Measurements from ENCODE around the gene CLINT1. TPM values are rescaled to one million over a fixed set of nuclear protein-coding genes. Genes with fewer than 3 reads are reported as not detected.
A peak's percentile ranks its signal among the peaks of the same experiment; 100 is the strongest.

CLINT1 gene
- total and polyA plus RNA-seq, 2 donors = 44.7 to 54.1 TPM

DNA sequence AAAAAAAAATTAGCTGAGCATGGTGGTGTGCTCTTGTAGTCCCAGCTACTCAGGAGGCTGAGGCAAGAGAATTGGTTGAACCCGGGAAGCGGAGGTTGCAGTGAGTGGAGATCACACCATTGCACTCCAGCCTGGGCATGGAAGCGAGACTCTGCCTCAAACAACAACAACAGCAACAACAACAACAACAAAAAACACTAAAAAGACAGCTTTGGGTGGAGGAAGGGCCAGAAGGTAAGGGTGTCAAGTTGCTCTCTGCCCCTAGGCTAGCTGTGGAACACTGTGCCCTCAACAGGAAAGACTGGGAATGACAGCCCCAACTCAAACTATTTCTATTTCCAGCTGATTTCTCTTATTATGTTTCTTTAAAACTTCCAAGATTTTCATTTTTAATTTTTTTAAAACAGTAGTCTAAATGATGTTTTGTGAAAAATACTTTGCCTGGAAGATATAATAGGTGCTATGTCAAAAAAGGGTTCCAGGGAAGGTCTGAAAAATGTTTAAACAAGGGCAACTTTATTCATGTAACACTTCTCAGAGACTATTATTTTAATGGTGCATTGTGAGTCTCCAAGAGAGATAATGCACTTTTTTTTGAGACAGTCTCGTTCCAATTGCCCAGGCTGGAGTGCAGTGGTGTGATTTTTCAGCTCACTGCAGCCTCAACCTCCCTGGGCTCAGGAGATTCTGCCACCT is 29.9 kb downstream of the CLINT1 start:
- 97% methylated on average over 4 of the region's 4 CpGs for WGBS
- Histone ChIP-seq H3K9me3 (ENCODE audit: control insufficient read depth in 2 of 2, insufficient read depth in 1 of 2, low read length in 1 of 2) (no peaks in the 10 kb centered on the region), H3K36me3 (ENCODE audit: control insufficient read depth in 2 of 2, insufficient read depth in 2 of 2, low read length in 1 of 2) (peaks cover 0 to 3% of the 10 kb centered on the region in 2 donors), H3K27ac (ENCODE audit: low read depth in 1 of 2, low read length in 1 of 2) (no peak overlapping the region), H3K4me1 (ENCODE audit: control insufficient read depth in 2 of 2, insufficient read depth in 2 of 2, low read length in 2 of 2) (peaks cover 0 to 4% of the 10 kb centered on the region in 2 donors), H3K27me3 (ENCODE audit: control insufficient read depth in 2 of 2, insufficient read depth in 1 of 2, low read length in 1 of 2) (no peaks in the 10 kb centered on the region), H3K4me3 (ENCODE audit: low read length in 2 of 2) (no peak overlapping the region)
- no peak for DNase-seq (ENCODE audit: low read depth in 6 of 9, low spot score in 9 of 9)

- H3K27ac ChIP-seq (ENCODE audit: low read depth in 1 of 2, low read length in 1 of 2) = peak overlapping the region; percentile 10 to 31
- peaks cover 0 to 4% of the 10 kb centered on the region in 2 donors for H3K4me1 ChIP-seq (ENCODE audit: control insufficient read depth in 2 of 2, insufficient read depth in 2 of 2, low read length in 2 of 2)
- no peaks in the 10 kb centered on the region for H3K27me3 ChIP-seq (ENCODE audit: control insufficient read depth in 2 of 2, insufficient read depth in 1 of 2, low read length in 1 of 2)
- peak in 1 of 9 donors; percentile 23 for DNase-seq (ENCODE audit: low read depth in 6 of 9, low spot score in 9 of 9)
- peaks cover 0 to 3% of the 10 kb centered on the region in 2 donors for H3K36me3 ChIP-seq (ENCODE audit: control insufficient read depth in 2 of 2, insufficient read depth in 2 of 2, low read length in 1 of 2)
- no peak overlapping the region for H3K4me3 ChIP-seq (ENCODE audit: low read length in 2 of 2)
- no peaks in the 10 kb centered on the region for H3K9me3 ChIP-seq (ENCODE audit: control insufficient read depth in 2 of 2, insufficient read depth in 1 of 2, low read length in 1 of 2)
- WGBS = 34% methylated on average over 8 of the region's 8 CpGs
Measured at GRCh38 chr5:157828105-157828943, 30.6 kb downstream of the CLINT1 start.

DNA sequence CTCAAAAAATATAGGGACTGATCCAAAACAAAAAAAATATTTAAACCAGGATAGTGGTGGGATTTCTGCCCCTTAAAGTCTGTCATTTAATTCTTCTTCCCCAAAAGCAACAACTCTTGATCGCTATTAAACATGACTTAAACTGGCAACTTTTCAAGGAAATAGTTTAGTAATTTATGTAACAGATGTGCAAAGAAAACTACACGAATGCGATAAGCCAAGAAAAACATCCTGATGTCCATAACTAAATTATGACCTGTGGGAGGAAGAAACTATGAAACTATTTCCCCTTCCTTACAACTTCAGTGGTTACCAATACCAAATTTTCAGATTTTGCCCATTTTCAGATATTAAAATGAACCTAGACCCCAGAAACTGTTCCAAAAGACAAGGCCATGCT is 31.5 kb downstream of the CLINT1 start:
- no peak overlapping the region for H3K27ac ChIP-seq (ENCODE audit: low read depth in 1 of 2, low read length in 1 of 2)

DNA sequence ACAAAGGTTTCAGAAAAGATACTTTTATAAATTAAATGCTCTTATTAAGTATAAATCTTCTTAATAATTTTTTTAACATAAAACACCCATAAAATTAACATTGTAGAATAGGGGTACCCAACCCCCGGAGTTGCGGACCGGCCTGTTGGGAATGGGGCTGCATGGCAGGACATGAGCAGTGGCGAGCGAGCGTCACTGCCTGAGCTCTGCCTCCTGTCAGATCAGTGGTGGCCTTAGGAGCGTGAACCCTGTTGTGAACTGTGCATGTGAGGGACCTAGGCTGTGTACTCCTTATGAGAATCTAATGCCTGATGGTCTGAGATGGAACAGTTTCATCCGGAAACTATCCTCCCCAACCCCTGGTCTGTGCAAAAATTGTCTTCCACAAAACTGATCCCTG is 35.3 kb downstream of the CLINT1 start:
- H3K4me3 ChIP-seq (ENCODE audit: low read length in 2 of 2) = no peak overlapping the region
- H3K27me3 ChIP-seq (ENCODE audit: control insufficient read depth in 2 of 2, insufficient read depth in 1 of 2, low read length in 1 of 2) = no peaks in the 10 kb centered on the region
- no peaks in the 10 kb centered on the region for H3K9me3 ChIP-seq (ENCODE audit: control insufficient read depth in 2 of 2, insufficient read depth in 1 of 2, low read length in 1 of 2)
- H3K4me1 ChIP-seq (ENCODE audit: control insufficient read depth in 2 of 2, insufficient read depth in 2 of 2, low read length in 2 of 2) = peaks cover 0 to 4% of the 10 kb centered on the region in 2 donors
- DNase-seq (ENCODE audit: low read depth in 6 of 9, low spot score in 9 of 9) = no peak
- H3K27ac ChIP-seq (ENCODE audit: low read depth in 1 of 2, low read length in 1 of 2) = no peak overlapping the region
- 97% methylated on average over 8 of the region's 8 CpGs for WGBS
- no peaks in the 10 kb centered on the region for H3K36me3 ChIP-seq (ENCODE audit: control insufficient read depth in 2 of 2, insufficient read depth in 2 of 2, low read length in 1 of 2)

More for the DNA sequence above, 31.5 kb downstream of the CLINT1 start:
- no peaks in the 10 kb centered on the region for H3K9me3 ChIP-seq (ENCODE audit: control insufficient read depth in 2 of 2, insufficient read depth in 1 of 2, low read length in 1 of 2)
- peaks cover 0 to 4% of the 10 kb centered on the region in 2 donors for H3K4me1 ChIP-seq (ENCODE audit: control insufficient read depth in 2 of 2, insufficient read depth in 2 of 2, low read length in 2 of 2)
- 86% methylated on average over 3 of the region's 3 CpGs for WGBS
- H3K27me3 ChIP-seq (ENCODE audit: control insufficient read depth in 2 of 2, insufficient read depth in 1 of 2, low read length in 1 of 2) = no peaks in the 10 kb centered on the region
- DNase-seq (ENCODE audit: low read depth in 6 of 9, low spot score in 9 of 9) = no peak
- peaks cover 0 to 3% of the 10 kb centered on the region in 2 donors for H3K36me3 ChIP-seq (ENCODE audit: control insufficient read depth in 2 of 2, insufficient read depth in 2 of 2, low read length in 1 of 2)
- no peak overlapping the region for H3K4me3 ChIP-seq (ENCODE audit: low read length in 2 of 2)

GRCh38 chr5:157821822-157822622 is 36.9 kb downstream of the CLINT1 start:
- H3K4me3 ChIP-seq (ENCODE audit: low read length in 2 of 2) = no peak overlapping the region
- H3K27ac ChIP-seq (ENCODE audit: low read depth in 1 of 2, low read length in 1 of 2) = no peak overlapping the region
- H3K4me1 ChIP-seq (ENCODE audit: control insufficient read depth in 2 of 2, insufficient read depth in 2 of 2, low read length in 2 of 2) = no peaks in the 10 kb centered on the region
- no peaks in the 10 kb centered on the region for H3K36me3 ChIP-seq (ENCODE audit: control insufficient read depth in 2 of 2, insufficient read depth in 2 of 2, low read length in 1 of 2)
- WGBS = 98% methylated on average over 7 of the region's 7 CpGs
- H3K9me3 ChIP-seq (ENCODE audit: control insufficient read depth in 2 of 2, insufficient read depth in 1 of 2, low read length in 1 of 2) = no peaks in the 10 kb centered on the region
- DNase-seq (ENCODE audit: low read depth in 6 of 9, low spot score in 9 of 9) = no peak
- no peaks in the 10 kb centered on the region for H3K27me3 ChIP-seq (ENCODE audit: control insufficient read depth in 2 of 2, insufficient read depth in 1 of 2, low read length in 1 of 2)

DNA sequence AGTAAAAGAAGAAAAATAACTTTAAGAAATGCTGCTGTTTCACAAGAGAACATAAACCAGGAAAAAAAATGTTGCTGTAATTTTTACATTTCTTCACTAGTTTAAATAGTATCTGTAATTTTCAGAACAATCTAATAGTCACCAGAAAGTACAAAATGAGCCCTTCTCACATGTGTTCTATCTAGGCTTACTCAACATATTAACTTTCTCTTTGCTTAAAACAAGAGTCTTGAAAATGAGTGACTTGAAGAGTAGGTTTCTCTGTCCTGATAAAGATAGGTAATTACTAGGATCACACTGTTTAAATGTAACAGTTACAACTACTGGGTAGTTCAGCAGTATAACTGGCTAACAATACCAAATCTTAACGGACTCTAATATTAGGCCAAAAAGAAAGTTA is 37.5 kb downstream of the CLINT1 start:
- WGBS = 94% methylated on average over 1 of the region's 1 CpG
- no peak for DNase-seq (ENCODE audit: low read depth in 6 of 9, low spot score in 9 of 9)
- H3K36me3 ChIP-seq (ENCODE audit: control insufficient read depth in 2 of 2, insufficient read depth in 2 of 2, low read length in 1 of 2) = no peaks in the 10 kb centered on the region
- no peak overlapping the region for H3K27ac ChIP-seq (ENCODE audit: low read depth in 1 of 2, low read length in 1 of 2)
- no peaks in the 10 kb centered on the region for H3K27me3 ChIP-seq (ENCODE audit: control insufficient read depth in 2 of 2, insufficient read depth in 1 of 2, low read length in 1 of 2)
- no peaks in the 10 kb centered on the region for H3K9me3 ChIP-seq (ENCODE audit: control insufficient read depth in 2 of 2, insufficient read depth in 1 of 2, low read length in 1 of 2)
- no peaks in the 10 kb centered on the region for H3K4me1 ChIP-seq (ENCODE audit: control insufficient read depth in 2 of 2, insufficient read depth in 2 of 2, low read length in 2 of 2)
- H3K4me3 ChIP-seq (ENCODE audit: low read length in 2 of 2) = no peak overlapping the region

DNA sequence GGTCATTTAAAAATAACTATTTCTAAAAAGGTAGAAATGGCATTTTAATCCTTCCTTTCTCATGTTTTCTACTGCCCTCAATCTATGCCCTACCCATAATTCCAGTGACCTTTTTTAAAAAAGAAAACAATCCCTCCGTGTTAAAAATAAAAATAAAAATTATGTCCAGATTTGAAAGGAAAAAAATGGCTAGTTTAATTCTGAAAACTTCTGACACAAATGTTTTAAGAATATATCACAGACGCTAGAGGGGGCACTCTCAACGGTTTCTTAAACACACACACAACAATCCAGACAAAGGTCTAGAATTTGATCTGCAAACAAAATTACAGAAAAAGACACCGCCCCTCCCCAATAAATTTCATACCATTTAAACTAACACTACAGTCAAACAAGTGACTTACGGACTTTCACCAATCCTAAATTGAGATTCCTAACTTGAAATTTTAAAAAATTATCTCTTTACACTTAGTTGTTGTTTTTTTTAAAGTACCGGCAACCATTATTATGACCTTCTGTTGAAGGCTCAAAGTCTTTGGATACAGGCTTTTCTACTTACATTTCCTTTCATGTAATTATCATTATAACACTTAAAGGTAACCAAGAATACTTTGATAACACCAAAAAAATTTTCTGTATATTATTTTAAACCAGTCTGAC is 38.2 kb downstream of the CLINT1 start:
- H3K27me3 ChIP-seq (ENCODE audit: control insufficient read depth in 2 of 2, insufficient read depth in 1 of 2, low read length in 1 of 2) = no peaks in the 10 kb centered on the region
- DNase-seq (ENCODE audit: low read depth in 6 of 9, low spot score in 9 of 9) = peak in 8 of 9 donors; percentile 21 to 84 (median 46)
- WGBS = 39% methylated on average over 6 of the region's 6 CpGs
- no peaks in the 10 kb centered on the region for H3K9me3 ChIP-seq (ENCODE audit: control insufficient read depth in 2 of 2, insufficient read depth in 1 of 2, low read length in 1 of 2)
- H3K4me1 ChIP-seq (ENCODE audit: control insufficient read depth in 2 of 2, insufficient read depth in 2 of 2, low read length in 2 of 2) = no peaks in the 10 kb centered on the region
- H3K4me3 ChIP-seq (ENCODE audit: low read length in 2 of 2) = no peak overlapping the region
- no peak overlapping the region for H3K27ac ChIP-seq (ENCODE audit: low read depth in 1 of 2, low read length in 1 of 2)
- peaks cover 0 to under 1% of the 10 kb centered on the region in 2 donors for H3K36me3 ChIP-seq (ENCODE audit: control insufficient read depth in 2 of 2, insufficient read depth in 2 of 2, low read length in 1 of 2)

GRCh38 chr5:157819502-157820115 is 39.3 kb downstream of the CLINT1 start:
- H3K4me1 ChIP-seq (ENCODE audit: control insufficient read depth in 2 of 2, insufficient read depth in 2 of 2, low read length in 2 of 2) = no peaks in the 10 kb centered on the region
- no peak for DNase-seq (ENCODE audit: low read depth in 6 of 9, low spot score in 9 of 9)
- no peak overlapping the region for H3K4me3 ChIP-seq (ENCODE audit: low read length in 2 of 2)
- WGBS = 94% methylated on average over 3 of the region's 3 CpGs
- H3K9me3 ChIP-seq (ENCODE audit: control insufficient read depth in 2 of 2, insufficient read depth in 1 of 2, low read length in 1 of 2) = no peaks in the 10 kb centered on the region
- H3K36me3 ChIP-seq (ENCODE audit: control insufficient read depth in 2 of 2, insufficient read depth in 2 of 2, low read length in 1 of 2) = peaks cover 3 to 8% of the 10 kb centered on the region in 2 donors
- H3K27ac ChIP-seq (ENCODE audit: low read depth in 1 of 2, low read length in 1 of 2) = no peak overlapping the region
- H3K27me3 ChIP-seq (ENCODE audit: control insufficient read depth in 2 of 2, insufficient read depth in 1 of 2, low read length in 1 of 2) = no peaks in the 10 kb centered on the region
